Measurements from ENCODE around the gene CHI3L2.

Gene CHI3L2

GRCh38 chr1:111251570-111251969, 24.1 kb downstream of the CHI3L2 start:
- no peak for DNase-seq (ENCODE audit: low spot score)

- no peak for DNase-seq (ENCODE audit: low spot score)
These were observed 25.3 kb downstream of the CHI3L2 start for GRCh38 chr1:111252786-111253185.

- DNase-seq (ENCODE audit: low spot score): peak; percentile 69
These were observed 26.4 kb downstream of the CHI3L2 start for GRCh38 chr1:111253876-111254275.

- no peak for DNase-seq (ENCODE audit: low spot score)
These were observed 29.6 kb downstream of the CHI3L2 start for GRCh38 chr1:111256988-111257658.

- DNase-seq (ENCODE audit: low spot score): no peak
These were observed 40.4 kb downstream of the CHI3L2 start for GRCh38 chr1:111267801-111268508.

GRCh38 chr1:111269825-111270406, 42.4 kb downstream of the CHI3L2 start:
- no peak for DNase-seq (ENCODE audit: low spot score)

- no peak for DNase-seq (ENCODE audit: low spot score)
These were observed 43.4 kb downstream of the CHI3L2 start for GRCh38 chr1:111270771-111271463.

- no peak for DNase-seq (ENCODE audit: low spot score)
These were observed 43.9 kb downstream of the CHI3L2 start for GRCh38 chr1:111271464-111271801.

GRCh38 chr1:111272081-111272480, 44.6 kb downstream of the CHI3L2 start:
- no peak for DNase-seq (ENCODE audit: low spot score)

- no peak for DNase-seq (ENCODE audit: low spot score)
These were observed 47.1 kb downstream of the CHI3L2 start for GRCh38 chr1:111274653-111275052.

GRCh38 chr1:111275079-111275478, 47.6 kb downstream of the CHI3L2 start:
- peak; percentile 73 for DNase-seq (ENCODE audit: low spot score)

GRCh38 chr1:111275780-111276433, 48.4 kb downstream of the CHI3L2 start:
- DNase-seq (ENCODE audit: low spot score): no peak

GRCh38 chr1:111279144-111279543, 51.6 kb downstream of the CHI3L2 start:
- no peak for DNase-seq (ENCODE audit: low spot score)

GRCh38 chr1:111280267-111280666, 52.8 kb downstream of the CHI3L2 start:
- DNase-seq (ENCODE audit: low spot score): no peak

- no peak for DNase-seq (ENCODE audit: low spot score)
These were observed 53.9 kb downstream of the CHI3L2 start for GRCh38 chr1:111281411-111281810.

- no peak for DNase-seq (ENCODE audit: low spot score)
These were observed 56.3 kb downstream of the CHI3L2 start for GRCh38 chr1:111283838-111284237.

GRCh38 chr1:111285879-111286278, 58.4 kb downstream of the CHI3L2 start:
- no peak for DNase-seq (ENCODE audit: low spot score)

- no peak for DNase-seq (ENCODE audit: low spot score)
These were observed 59.4 kb downstream of the CHI3L2 start for GRCh38 chr1:111286912-111287311.

- DNase-seq (ENCODE audit: low spot score): no peak
These were observed 61.9 kb downstream of the CHI3L2 start for GRCh38 chr1:111289371-111289770.

GRCh38 chr1:111290104-111290503, 62.6 kb downstream of the CHI3L2 start:
- no peak for DNase-seq (ENCODE audit: low spot score)

GRCh38 chr1:111290630-111291029, 63.1 kb downstream of the CHI3L2 start, which contains the start of gene CHIA:
TSS of gene CHIA (plus strand) at chr1:111290851. CDS start at chr1:111310468, 19,617 bp downstream.
- no peak for DNase-seq (ENCODE audit: low spot score)

Measured in putamen (tissue), 1 donor.